WTC11 (cell line): ENCODE measurements around the gene TCAP.

Experiments used
- CTCF ChIP-seq: fragments of 200-600 bp; IDR thresholded peaks from 2 replicates; pipeline ENCODE4 v1.8.0; 2022; ENCODE audit warnings: antibody characterized with exemption
- E2F1 ChIP-seq: sonication (generic); formaldehyde crosslinking; IDR thresholded peaks from 2 replicates; pipeline ENCODE4 v1.8.0; 2022; ENCODE audit warnings: mild to moderate bottlenecking, missing genetic modification reagents
- MLX ChIP-seq: sonication (generic); formaldehyde crosslinking; IDR thresholded peaks from 2 replicates; pipeline ENCODE4 v1.8.1; 2023; ENCODE audit warnings: mild to moderate bottlenecking, missing genetic modification reagents, moderate library complexity
- USF1 ChIP-seq: sonication (generic); formaldehyde crosslinking; IDR thresholded peaks from 2 replicates; pipeline ENCODE4 v1.8.0; 2022; ENCODE audit warnings: mild to moderate bottlenecking, missing genetic modification reagents

- TF ChIP-seq MLX (no peak), CTCF (no peak), USF1 (CRISPR knock-in tag) (no peak), E2F1 (CRISPR knock-in tag) (no peak)
Observed at GRCh38 chr17:39658760-39659159, 6.4 kb upstream of the TCAP start.
